ENCODE measurements around the gene ZNF524. TPM values are rescaled to one million over a fixed set of nuclear protein-coding genes. Genes with fewer than 3 reads are reported as not detected.

ZNF524 gene
- total and polyA plus RNA-seq, 9 of the 15 experiments (the other 6 are each of a cell fraction or from before 2014, with no cell fraction given), result 0.08 to 15.6 (median 2.9) TPM

- TF ChIP-seq MGA (IDR thresholded peaks at IDR 0.05) (no peak), POLR2G (IDR thresholded peaks at IDR 0.05; ENCODE audit: low read depth, low read length) (peak; percentile 88), ZNF780A (CRISPR knock-in tag; IDR thresholded peaks at IDR 0.05) (no peak), PML (IDR thresholded peaks at IDR 0.05; ENCODE audit: low read length) (0 out of 2 replicates have a peak, but pooled peaks have one; percentile 51), MAZ (CRISPR knock-in tag; conservative IDR thresholded peaks at IDR 0.05 in 1 of 2, IDR thresholded peaks at IDR 0.05 in 1 of 2) (peak; percentile 39 to 75; a peak in 3 of 4 replicates), TEAD1 (CRISPR knock-in tag; IDR thresholded peaks at IDR 0.05) (0 out of 4 replicates have a peak, but pooled peaks of 1 of the 2 experiments have one; percentile 44), CREB1 (IDR thresholded peaks at IDR 0.05) (no peak), CREB1 (CRISPR knock-in tag; IDR thresholded peaks at IDR 0.05) (peak; percentile 46; the same call in 1 of the 2 replicates), TAF7 (tag; IDR thresholded peaks at IDR 0.05) (peak; percentile 94), HCFC1 (IDR thresholded peaks at IDR 0.05; ENCODE audit: low read depth, low read length) (peak; percentile 34), ATF1 (CRISPR knock-in tag; IDR thresholded peaks at IDR 0.05) (no peak), ATF1 (tag; IDR thresholded peaks at IDR 0.05) (peak; percentile 72), PHB2 (IDR thresholded peaks at IDR 0.05; ENCODE audit: low read depth) (no peak), POLR2H (tag; IDR thresholded peaks at IDR 0.05; ENCODE audit: low read depth) (peak; percentile 53), ZBTB33 (CRISPR knock-in tag; IDR thresholded peaks at IDR 0.05) (0 out of 2 replicates have a peak, but pooled peaks have one; percentile 17)
Measured at GRCh38 chr19:55624109-55625003, 24.3 kb downstream of the ZNF524 start, which contains the start of gene ZNF784 (continued).
